Keratinocyte (primary cell): ENCODE measurements around the gene ARID5B.

Experiments used
- EZH2 ChIP-seq: IDR thresholded peaks from one replicate; pipeline ENCODE4 v1.6.1; 2012; ENCODE audit warnings: inconsistent platforms, mild to moderate bottlenecking, low read length, moderate library complexity
- TF ChIP-seq, protein P1 (sequence below), 3 experiments: IDR thresholded peaks in 1 of 3; conservative IDR thresholded peaks in 1 of 3; optimal IDR thresholded peaks in 1 of 3; 2 replicates in 2 of 3; 3 replicates in 1 of 3; pipeline versions ENCODE3 to v1.5.1; 2011; ENCODE audit warnings: low read length in 3 of 3, mild to moderate bottlenecking in 3 of 3, moderate library complexity in 2 of 3, control low read depth in 1 of 3, inconsistent platforms in 1 of 3; ENCODE audit not compliant: insufficient read depth in 2 of 3; ENCODE audit errors: extremely low read depth in 1 of 3

DNA sequence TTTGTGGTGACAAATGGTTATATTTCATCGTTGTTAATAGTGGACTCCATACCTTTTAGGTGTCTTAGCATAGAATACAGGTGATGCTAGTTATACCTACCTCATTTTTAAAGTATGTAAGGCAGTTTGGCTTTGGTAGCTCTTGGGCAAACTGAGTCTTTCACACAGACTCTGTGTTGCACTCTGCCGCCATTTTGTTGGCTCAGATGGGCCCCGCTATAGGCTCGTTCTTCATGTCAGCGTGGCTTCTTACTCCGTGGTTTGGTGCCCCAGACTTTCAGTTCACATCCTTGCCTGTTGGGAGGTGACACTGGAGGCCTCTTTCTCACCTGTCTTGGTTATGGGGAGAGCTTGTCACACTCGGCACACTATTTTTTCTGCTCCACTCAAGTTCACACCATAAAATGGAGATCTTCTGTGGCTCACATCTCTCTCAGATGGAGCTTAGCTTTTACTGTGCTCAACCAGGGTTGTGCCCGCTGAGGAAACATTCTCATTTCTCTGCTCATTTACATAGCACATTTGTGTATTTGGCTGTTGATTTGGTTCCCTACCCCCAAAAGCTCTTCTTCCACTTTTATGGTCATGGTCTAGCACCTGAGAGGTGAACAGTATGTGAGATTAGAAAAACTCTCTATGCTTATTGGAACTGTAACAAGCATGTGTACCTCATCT lies 178.5 kb downstream of the ARID5B start:
- TF ChIP-seq, protein P1, sequence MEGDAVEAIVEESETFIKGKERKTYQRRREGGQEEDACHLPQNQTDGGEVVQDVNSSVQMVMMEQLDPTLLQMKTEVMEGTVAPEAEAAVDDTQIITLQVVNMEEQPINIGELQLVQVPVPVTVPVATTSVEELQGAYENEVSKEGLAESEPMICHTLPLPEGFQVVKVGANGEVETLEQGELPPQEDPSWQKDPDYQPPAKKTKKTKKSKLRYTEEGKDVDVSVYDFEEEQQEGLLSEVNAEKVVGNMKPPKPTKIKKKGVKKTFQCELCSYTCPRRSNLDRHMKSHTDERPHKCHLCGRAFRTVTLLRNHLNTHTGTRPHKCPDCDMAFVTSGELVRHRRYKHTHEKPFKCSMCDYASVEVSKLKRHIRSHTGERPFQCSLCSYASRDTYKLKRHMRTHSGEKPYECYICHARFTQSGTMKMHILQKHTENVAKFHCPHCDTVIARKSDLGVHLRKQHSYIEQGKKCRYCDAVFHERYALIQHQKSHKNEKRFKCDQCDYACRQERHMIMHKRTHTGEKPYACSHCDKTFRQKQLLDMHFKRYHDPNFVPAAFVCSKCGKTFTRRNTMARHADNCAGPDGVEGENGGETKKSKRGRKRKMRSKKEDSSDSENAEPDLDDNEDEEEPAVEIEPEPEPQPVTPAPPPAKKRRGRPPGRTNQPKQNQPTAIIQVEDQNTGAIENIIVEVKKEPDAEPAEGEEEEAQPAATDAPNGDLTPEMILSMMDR (optimal IDR thresholded peaks at IDR 0.05 in 1 of 3, IDR thresholded peaks at IDR 0.05 in 1 of 3, conservative IDR thresholded peaks at IDR 0.05 in 1 of 3; ENCODE audit: extremely low read depth in 1 of 3, insufficient read depth in 2 of 3, low read length in 3 of 3): no peak
- no peak for TF ChIP-seq EZH2
